ENCODE measurements around the gene SNX24.

Gene SNX24

GRCh38 chr5:122997294-122997693 is 151.9 kb downstream of the SNX24 start (continued):
- TF ChIP-seq HOXC10 (CRISPR knock-in tag; IDR thresholded peaks at IDR 0.05) (no peak), ZNF138 (tag by site-specific recombination; IDR thresholded peaks at IDR 0.05; ENCODE audit: borderline replicate concordance) (no peak), ZNF677 (tag by site-specific recombination; IDR thresholded peaks at IDR 0.05) (no peak), ZNF423 (tag by site-specific recombination; IDR thresholded peaks at IDR 0.05) (no peak), ZNF791 (tag by site-specific recombination; IDR thresholded peaks at IDR 0.05) (no peak), ZNF510 (tag by site-specific recombination; IDR thresholded peaks at IDR 0.05; ENCODE audit: insufficient replicate concordance) (no peak)

GRCh38 chr5:122999947-123000563 is 154.6 kb downstream of the SNX24 start:
- Histone ChIP-seq H3K36me3 (ENCODE audit: control insufficient read depth in 2 of 2, insufficient read depth in 1 of 2, low read length in 2 of 2) (no peaks in the 10 kb centered on the region), H3K4me3 (ENCODE audit: low read depth, low read length) (no peak overlapping the region), H3K27ac (ENCODE audit: extremely low read depth, low read depth, low read length) (no peak overlapping the region), H3K9me3 (ENCODE audit: control insufficient read depth, insufficient read depth, low read depth, low read length) (no peaks in the 10 kb centered on the region), H3K4me1 (ENCODE audit: control insufficient read depth, insufficient read depth, low read length) (peaks cover 6% of the 10 kb centered on the region)
- ChIA-PET POLR2A (no interaction called here), CTCF (no interaction called here)
- TF ChIP-seq ZNF26 (tag by site-specific recombination; IDR thresholded peaks at IDR 0.05), result no peak
- no peak for TF ChIP-seq ZNF362 (tag by site-specific recombination; IDR thresholded peaks at IDR 0.05)
- no peak for TF ChIP-seq ZNF138 (tag by site-specific recombination; IDR thresholded peaks at IDR 0.05; ENCODE audit: borderline replicate concordance)

GRCh38 chr5:123000731-123001130 is 155.3 kb downstream of the SNX24 start:
- no peak overlapping the region for H3K4me3 ChIP-seq (ENCODE audit: low read depth, low read length)
- CTCF ChIA-PET, result no interaction called here
- no peaks in the 10 kb centered on the region for H3K36me3 ChIP-seq (ENCODE audit: control insufficient read depth in 2 of 2, insufficient read depth in 1 of 2, low read length in 2 of 2)
- peaks cover 6% of the 10 kb centered on the region for H3K4me1 ChIP-seq (ENCODE audit: control insufficient read depth, insufficient read depth, low read length)
- H3K9me3 ChIP-seq (ENCODE audit: control insufficient read depth, insufficient read depth, low read depth, low read length), result no peaks in the 10 kb centered on the region
- no peak overlapping the region for H3K27ac ChIP-seq (ENCODE audit: extremely low read depth, low read depth, low read length)
- POLR2A ChIA-PET, result no interaction called here
- TF ChIP-seq ZNF610 (tag by site-specific recombination; IDR thresholded peaks at IDR 0.05; ENCODE audit: borderline replicate concordance), result no peak
- no peak for TF ChIP-seq ZNF292 (tag by site-specific recombination; IDR thresholded peaks at IDR 0.05; ENCODE audit: borderline replicate concordance, low read depth)
- TF ChIP-seq ZNF404 (tag by site-specific recombination; IDR thresholded peaks at IDR 0.05), result no peak
- TF ChIP-seq BCL11A (tag by site-specific recombination; IDR thresholded peaks at IDR 0.05; ENCODE audit: low read depth), result no peak
- no peak for TF ChIP-seq KLF8 (tag by site-specific recombination; IDR thresholded peaks at IDR 0.05)
- TF ChIP-seq ZNF518A (tag by site-specific recombination; conservative IDR thresholded peaks at IDR 0.05; ENCODE audit: low read depth), result no peak
- TF ChIP-seq MZF1 (tag by site-specific recombination; IDR thresholded peaks at IDR 0.05; ENCODE audit: borderline replicate concordance), result no peak
- no peak for TF ChIP-seq ZNF701 (tag by site-specific recombination; IDR thresholded peaks at IDR 0.05)

Data from HEK293 (cell line).